ENCODE results near the gene EEA1.

The EEA1 gene

DNA sequence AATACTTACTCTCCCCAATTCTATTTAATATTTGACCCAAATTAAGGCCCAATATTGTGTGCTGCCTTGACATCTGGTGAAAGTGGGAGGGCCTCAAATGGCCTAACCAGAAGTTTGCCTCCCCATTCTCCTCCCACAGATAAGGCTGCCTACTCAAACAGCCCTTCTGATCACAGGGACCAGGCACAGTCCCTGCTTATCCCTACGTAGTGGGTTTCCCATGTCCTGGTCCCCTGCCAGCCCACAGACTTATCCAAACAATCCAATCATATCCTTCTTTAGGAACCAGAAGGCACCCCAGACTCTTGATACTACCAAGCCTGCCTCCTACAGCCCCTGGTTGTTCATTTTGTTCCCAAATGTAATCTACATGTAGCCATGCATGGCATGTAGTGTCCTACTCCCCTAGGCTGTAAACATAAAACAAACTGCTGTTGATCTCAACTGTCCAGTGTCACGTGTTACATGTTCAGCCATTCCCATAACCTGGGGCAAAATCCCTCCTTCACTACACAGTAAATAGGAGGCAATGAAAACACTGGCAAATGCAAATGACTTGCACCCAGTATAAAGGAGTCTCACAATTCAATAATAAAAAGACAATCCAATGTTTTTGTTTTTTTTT, 49.3 kb downstream of the EEA1 start:
- H3K4me3 ChIP-seq (replicated peaks in 1 of 2; ENCODE audit: low read depth in 2 of 2, low read length in 2 of 2), result no peak overlapping the region
- DNase-seq (ENCODE audit: low read depth in 2 of 2), result peak in 1 of 2 donors; percentile 4
- TF ChIP-seq, protein P1, sequence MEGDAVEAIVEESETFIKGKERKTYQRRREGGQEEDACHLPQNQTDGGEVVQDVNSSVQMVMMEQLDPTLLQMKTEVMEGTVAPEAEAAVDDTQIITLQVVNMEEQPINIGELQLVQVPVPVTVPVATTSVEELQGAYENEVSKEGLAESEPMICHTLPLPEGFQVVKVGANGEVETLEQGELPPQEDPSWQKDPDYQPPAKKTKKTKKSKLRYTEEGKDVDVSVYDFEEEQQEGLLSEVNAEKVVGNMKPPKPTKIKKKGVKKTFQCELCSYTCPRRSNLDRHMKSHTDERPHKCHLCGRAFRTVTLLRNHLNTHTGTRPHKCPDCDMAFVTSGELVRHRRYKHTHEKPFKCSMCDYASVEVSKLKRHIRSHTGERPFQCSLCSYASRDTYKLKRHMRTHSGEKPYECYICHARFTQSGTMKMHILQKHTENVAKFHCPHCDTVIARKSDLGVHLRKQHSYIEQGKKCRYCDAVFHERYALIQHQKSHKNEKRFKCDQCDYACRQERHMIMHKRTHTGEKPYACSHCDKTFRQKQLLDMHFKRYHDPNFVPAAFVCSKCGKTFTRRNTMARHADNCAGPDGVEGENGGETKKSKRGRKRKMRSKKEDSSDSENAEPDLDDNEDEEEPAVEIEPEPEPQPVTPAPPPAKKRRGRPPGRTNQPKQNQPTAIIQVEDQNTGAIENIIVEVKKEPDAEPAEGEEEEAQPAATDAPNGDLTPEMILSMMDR (IDR thresholded peaks at IDR 0.05; ENCODE audit: low read depth, low read length), result no peak

DNA sequence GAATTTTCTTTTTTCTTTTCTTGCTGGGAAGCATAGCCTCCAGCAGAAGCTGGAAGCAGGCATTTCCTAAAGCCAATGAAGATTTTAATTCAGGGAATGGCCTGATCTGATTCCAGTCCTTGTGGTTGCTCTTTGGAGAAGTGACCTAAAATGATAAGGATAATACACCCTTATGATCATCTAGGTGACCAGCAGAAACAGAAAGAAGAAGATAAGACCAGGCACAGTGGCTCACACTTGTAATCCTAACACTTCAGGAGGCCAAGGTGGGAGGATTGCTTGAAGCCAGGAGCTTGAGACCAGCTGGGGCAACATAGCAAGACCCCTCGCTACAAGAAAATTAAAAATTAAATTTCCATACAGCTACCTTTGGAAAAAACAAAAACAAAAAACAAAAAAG, 51.2 kb downstream of the EEA1 start:
- H3K4me3 ChIP-seq (replicated peaks in 1 of 2; ENCODE audit: low read depth in 2 of 2, low read length in 2 of 2), result no peak overlapping the region
- DNase-seq (ENCODE audit: low read depth in 2 of 2), result no peak
- TF ChIP-seq, protein P1 (IDR thresholded peaks at IDR 0.05; ENCODE audit: low read depth, low read length), result no peak

DNA sequence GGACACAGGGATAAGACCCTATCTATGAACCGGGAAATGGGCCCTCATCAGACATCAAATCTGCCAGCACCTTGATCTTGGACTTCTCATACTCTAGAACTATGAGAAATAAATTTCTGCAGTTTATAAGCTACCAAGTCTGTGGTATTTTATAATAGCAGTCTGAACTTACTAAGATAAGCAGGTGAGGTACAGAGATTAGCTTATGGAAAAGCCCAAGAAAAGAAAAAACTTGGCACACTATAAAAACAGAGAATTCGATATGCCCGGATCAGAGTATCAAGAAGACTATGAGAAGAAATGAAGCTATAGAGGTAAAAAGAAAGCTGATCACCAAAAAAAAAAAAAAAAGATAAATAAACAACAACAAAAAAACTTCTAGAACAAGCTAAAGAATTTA, 52.6 kb downstream of the EEA1 start:
- no peak for DNase-seq (ENCODE audit: low read depth in 2 of 2)
- H3K4me3 ChIP-seq (replicated peaks in 1 of 2; ENCODE audit: low read depth in 2 of 2, low read length in 2 of 2), result no peak overlapping the region
- TF ChIP-seq, protein P1 (IDR thresholded peaks at IDR 0.05; ENCODE audit: low read depth, low read length), result no peak

DNA sequence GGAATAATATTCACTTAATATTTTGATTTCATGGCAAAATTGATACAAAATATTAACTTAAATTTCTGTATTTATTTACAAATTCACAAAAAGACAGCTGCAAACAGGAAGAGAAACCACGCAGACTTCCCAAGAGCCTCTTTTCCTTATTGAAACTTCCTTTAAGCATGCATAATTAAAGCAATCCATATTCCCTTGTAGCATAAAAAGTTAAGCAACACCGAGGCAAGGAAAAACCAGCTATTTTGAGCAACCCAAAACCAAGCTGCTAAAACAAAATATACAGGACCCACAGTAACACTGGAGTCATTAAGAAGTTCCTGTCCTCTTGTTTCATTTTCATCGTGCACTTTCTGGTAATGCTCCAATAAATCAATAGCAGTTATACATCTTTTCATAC, 58.0 kb downstream of the EEA1 start:
- DNase-seq (ENCODE audit: low read depth in 2 of 2), result no peak
- no peak overlapping the region for H3K4me3 ChIP-seq (replicated peaks in 1 of 2; ENCODE audit: low read depth in 2 of 2, low read length in 2 of 2)
- TF ChIP-seq, protein P1 (IDR thresholded peaks at IDR 0.05; ENCODE audit: low read depth, low read length), result no peak

DNA sequence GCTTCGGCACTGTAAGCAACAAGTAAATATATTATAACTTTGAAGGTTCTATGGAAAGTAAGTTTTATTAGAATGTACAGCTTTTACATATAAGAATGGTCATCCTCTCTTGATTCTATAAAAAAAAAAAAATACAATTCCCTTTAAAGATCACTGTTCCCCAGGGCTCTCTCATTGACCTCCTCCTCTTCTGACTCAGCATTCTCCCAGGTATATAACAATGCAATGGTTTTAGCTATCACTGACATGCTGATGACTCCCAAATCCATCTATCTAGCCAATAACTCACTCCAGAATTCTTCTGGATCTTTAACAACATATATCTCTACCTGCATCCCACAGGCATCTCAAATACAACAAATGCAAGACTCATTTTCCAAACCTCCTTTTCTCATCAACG, 62.7 kb downstream of the EEA1 start:
- peak in 1 of 2 donors; percentile 17 for DNase-seq (ENCODE audit: low read depth in 2 of 2)
- TF ChIP-seq, protein P1 (IDR thresholded peaks at IDR 0.05; ENCODE audit: low read depth, low read length), result no peak
- H3K4me3 ChIP-seq (replicated peaks in 1 of 2; ENCODE audit: low read depth in 2 of 2, low read length in 2 of 2), result no peak overlapping the region

DNA sequence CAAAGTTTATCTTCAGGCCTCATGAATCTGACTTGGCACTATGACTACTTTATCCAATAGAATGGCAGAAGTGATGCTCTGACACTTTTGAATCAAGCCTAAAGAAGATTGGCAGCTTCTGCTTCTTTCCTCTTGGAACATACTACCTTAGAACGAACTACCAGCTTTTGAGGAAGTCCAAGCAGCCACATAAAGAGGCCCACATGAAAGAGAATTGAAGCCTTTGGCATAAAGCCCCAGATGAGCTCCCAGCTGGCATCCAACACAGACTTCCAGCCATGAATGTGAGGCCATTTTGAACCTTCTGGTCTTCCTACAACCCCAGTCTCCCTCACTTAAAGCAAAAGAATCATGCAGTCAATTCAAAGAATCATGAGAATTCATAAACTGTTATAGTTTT, 65.8 kb downstream of the EEA1 start:
- no peak for DNase-seq (ENCODE audit: low read depth in 2 of 2)
- H3K4me3 ChIP-seq (replicated peaks in 1 of 2; ENCODE audit: low read depth in 2 of 2, low read length in 2 of 2), result no peak overlapping the region
- TF ChIP-seq, protein P1 (IDR thresholded peaks at IDR 0.05; ENCODE audit: low read depth, low read length), result no peak

DNA sequence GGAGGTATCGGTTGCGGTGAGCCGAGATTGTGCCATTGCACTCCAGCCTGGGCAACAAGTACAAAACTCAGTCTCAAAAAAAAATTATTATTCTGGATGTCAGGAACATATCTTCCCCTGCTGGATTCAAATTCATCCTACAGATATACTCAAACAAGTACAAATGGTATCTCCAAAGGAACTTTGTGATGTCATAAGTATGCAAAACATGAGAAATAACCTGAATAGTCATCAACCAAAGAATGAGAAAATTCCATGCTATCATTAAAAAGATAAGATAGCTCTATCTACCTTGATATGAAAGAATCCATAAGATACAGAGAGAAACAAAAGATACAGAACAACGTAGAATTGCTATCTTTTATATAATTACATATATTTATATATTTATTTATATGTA, 67.7 kb downstream of the EEA1 start:
- DNase-seq (ENCODE audit: low read depth in 2 of 2), result no peak
- no peak overlapping the region for H3K4me3 ChIP-seq (replicated peaks in 1 of 2; ENCODE audit: low read depth in 2 of 2, low read length in 2 of 2)
- TF ChIP-seq, protein P1 (IDR thresholded peaks at IDR 0.05; ENCODE audit: low read depth, low read length), result no peak
